Suprapubic skin (tissue), 4 donors: ENCODE measurements around the gene VPS35L. TPM values are rescaled to one million over a fixed set of nuclear protein-coding genes. Genes with fewer than 3 reads are reported as not detected.

ENCODE experiments used
- DNase-seq, 2 donors: peaks; one replicate each; pipeline ENCODE4 v3.0.0-alpha.2; 2019; ENCODE audit warnings: low spot score in 2 of 2
- H3K27ac ChIP-seq: fragments of 200-600 bp; sonication (generic); one replicate; pipeline ENCODE4 v1.5.1; 2019
- H3K27me3 ChIP-seq: fragments of 200-600 bp; sonication (generic); one replicate; pipeline ENCODE4 v1.5.1; 2019
- H3K36me3 ChIP-seq: fragments of 200-600 bp; sonication (generic); one replicate; pipeline ENCODE4 v1.5.1; 2019
- H3K4me1 ChIP-seq: fragments of 200-600 bp; sonication (generic); one replicate; pipeline ENCODE4 v1.5.1; 2019
- H3K4me3 ChIP-seq: fragments of 200-600 bp; sonication (generic); one replicate; pipeline ENCODE4 v1.5.1; 2019; ENCODE audit warnings: mild to moderate bottlenecking
- H3K9me3 ChIP-seq: fragments of 200-600 bp; sonication (generic); one replicate; pipeline ENCODE4 v1.5.1; 2019
- CTCF ChIP-seq, 2 donors: fragments of 200-600 bp in 1 of 2; fragments of 450-650 bp in 1 of 2; sonication (generic) in 1 of 2; IDR thresholded peaks; one replicate each; pipeline ENCODE4 v1.5.1; 2016 to 2019; ENCODE audit warnings: antibody characterized with exemption in 2 of 2, mild to moderate bottlenecking in 1 of 2, moderate library complexity in 1 of 2
- EP300 ChIP-seq: sonication (generic); formaldehyde crosslinking; IDR thresholded peaks from one replicate; pipeline ENCODE4 v1.6.1; 2017; ENCODE audit warnings: antibody characterized with exemption
- POLR2A ChIP-seq, 2 donors: fragments of 450-650 bp; IDR thresholded peaks; one replicate each; pipeline ENCODE4 v1.6.1; 2017; ENCODE audit warnings: antibody characterized with exemption in 2 of 2, mild to moderate bottlenecking in 2 of 2, moderate library complexity in 2 of 2
- POLR2AphosphoS5 ChIP-seq, 3 donors: sonication (generic); formaldehyde crosslinking; IDR thresholded peaks; one replicate each; pipeline ENCODE4 v1.6.1; 2017; ENCODE audit warnings: antibody characterized with exemption in 3 of 3
- WGBS: methylation state at CpG from one replicate; pipeline ENCODE4 v1.1.5; 2018; 5-methylcytosine and 5-hydroxymethylcytosine counted together
- total RNA-seq, 4 donors: library from RNA; depleted of rRNA; stranded (reverse); fragments of >200 nt; gene quantifications; one replicate each; pipeline ENCODE4 v1.1.0, GENCODE V29; 2016

Gene VPS35L
- total RNA-seq, 4 donors from 2014 or later = 16.3 to 30.4 (median 20.7) TPM

- H3K4me3 ChIP-seq = no peak overlapping the region
- H3K4me1 ChIP-seq = no peaks in the 10 kb centered on the region
- TF ChIP-seq POLR2AphosphoS5 (IDR thresholded peaks at IDR 0.05) (no peak), EP300 (no peak), POLR2A (IDR thresholded peaks at IDR 0.05) (no peak), CTCF (IDR thresholded peaks at IDR 0.05) (no peak)
- no peak overlapping the region for H3K27ac ChIP-seq
- WGBS = 70% methylated on average over 8 of the region's 8 CpGs
- DNase-seq = no peak
- H3K36me3 ChIP-seq = peaks cover 53% of the 10 kb centered on the region
- H3K9me3 ChIP-seq = peaks cover 4% of the 10 kb centered on the region
- H3K27me3 ChIP-seq = no peaks in the 10 kb centered on the region
Observed at GRCh38 chr16:19607616-19608280, 52.2 kb downstream of the VPS35L start.

- DNase-seq = no peak
- TF ChIP-seq EP300 (no peak), POLR2AphosphoS5 (IDR thresholded peaks at IDR 0.05) (no peak), POLR2A (IDR thresholded peaks at IDR 0.05) (no peak), CTCF (IDR thresholded peaks at IDR 0.05) (no peak)
- H3K36me3 ChIP-seq = peaks cover 62% of the 10 kb centered on the region
- peaks cover 4% of the 10 kb centered on the region for H3K9me3 ChIP-seq
- H3K27me3 ChIP-seq = no peaks in the 10 kb centered on the region
- WGBS = 81% methylated on average over 4 of the region's 5 CpGs
- H3K4me3 ChIP-seq = no peak overlapping the region
- no peaks in the 10 kb centered on the region for H3K4me1 ChIP-seq
- H3K27ac ChIP-seq = no peak overlapping the region
Observed at GRCh38 chr16:19609359-19609758, 53.9 kb downstream of the VPS35L start.

GRCh38 chr16:19610200-19610599 lies 54.7 kb downstream of the VPS35L start:
- peaks cover 63% of the 10 kb centered on the region for H3K36me3 ChIP-seq
- H3K27ac ChIP-seq = no peak overlapping the region
- no peaks in the 10 kb centered on the region for H3K4me1 ChIP-seq
- DNase-seq = no peak
- 94% methylated on average over 13 of the region's 13 CpGs for WGBS
- no peak overlapping the region for H3K4me3 ChIP-seq
- H3K27me3 ChIP-seq = no peaks in the 10 kb centered on the region
- TF ChIP-seq POLR2A (IDR thresholded peaks at IDR 0.05) (no peak), POLR2AphosphoS5 (IDR thresholded peaks at IDR 0.05) (no peak), EP300 (no peak), CTCF (IDR thresholded peaks at IDR 0.05) (no peak)
- H3K9me3 ChIP-seq = peaks cover 4% of the 10 kb centered on the region

GRCh38 chr16:19613834-19614233 lies 58.3 kb downstream of the VPS35L start:
- DNase-seq = no peak
- H3K27me3 ChIP-seq = no peaks in the 10 kb centered on the region
- H3K36me3 ChIP-seq = peaks cover 70% of the 10 kb centered on the region
- H3K9me3 ChIP-seq = no peaks in the 10 kb centered on the region
- H3K4me3 ChIP-seq = no peak overlapping the region
- TF ChIP-seq EP300 (no peak), CTCF (IDR thresholded peaks at IDR 0.05) (no peak), POLR2AphosphoS5 (IDR thresholded peaks at IDR 0.05) (no peak), POLR2A (IDR thresholded peaks at IDR 0.05) (no peak)
- no peak overlapping the region for H3K27ac ChIP-seq
- H3K4me1 ChIP-seq = no peaks in the 10 kb centered on the region
- 94% methylated on average over 5 of the region's 5 CpGs for WGBS

GRCh38 chr16:19616241-19616640 lies 60.7 kb downstream of the VPS35L start:
- H3K4me1 ChIP-seq = no peaks in the 10 kb centered on the region
- no peak overlapping the region for H3K4me3 ChIP-seq
- no peak for TF ChIP-seq CTCF (IDR thresholded peaks at IDR 0.05)
- no peak for TF ChIP-seq POLR2A (IDR thresholded peaks at IDR 0.05)
- no peak for TF ChIP-seq EP300
- TF ChIP-seq POLR2AphosphoS5 (IDR thresholded peaks at IDR 0.05) = no peak
- no peak overlapping the region for H3K27ac ChIP-seq
- DNase-seq = no peak
- no peaks in the 10 kb centered on the region for H3K27me3 ChIP-seq
- H3K36me3 ChIP-seq = peaks cover 63% of the 10 kb centered on the region
- H3K9me3 ChIP-seq = no peaks in the 10 kb centered on the region
- WGBS = 90% methylated on average over 6 of the region's 6 CpGs
